Measurements from ENCODE around the gene PLXNA4.

PLXNA4 gene

DNA sequence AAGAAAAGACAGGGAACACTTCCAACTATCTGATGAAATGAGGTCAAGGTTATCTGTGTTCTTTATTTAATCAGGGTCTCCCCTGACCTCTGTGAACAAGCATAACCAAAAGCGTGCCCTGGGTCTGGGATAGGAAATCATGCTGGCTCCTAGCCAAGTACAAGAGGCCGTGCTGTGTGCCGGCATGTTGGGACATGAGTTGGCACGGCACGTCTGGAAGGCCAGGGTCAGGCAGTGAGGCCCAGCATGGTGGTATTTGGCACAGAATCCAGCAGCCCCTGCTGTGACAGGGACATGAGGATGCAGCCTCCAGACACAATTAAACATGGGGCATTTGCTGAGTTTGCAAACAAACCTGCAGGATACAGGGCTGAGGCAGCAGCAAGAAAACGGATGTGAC lies 320.4 kb downstream of the PLXNA4 start:
- no peak for DNase-seq

DNA sequence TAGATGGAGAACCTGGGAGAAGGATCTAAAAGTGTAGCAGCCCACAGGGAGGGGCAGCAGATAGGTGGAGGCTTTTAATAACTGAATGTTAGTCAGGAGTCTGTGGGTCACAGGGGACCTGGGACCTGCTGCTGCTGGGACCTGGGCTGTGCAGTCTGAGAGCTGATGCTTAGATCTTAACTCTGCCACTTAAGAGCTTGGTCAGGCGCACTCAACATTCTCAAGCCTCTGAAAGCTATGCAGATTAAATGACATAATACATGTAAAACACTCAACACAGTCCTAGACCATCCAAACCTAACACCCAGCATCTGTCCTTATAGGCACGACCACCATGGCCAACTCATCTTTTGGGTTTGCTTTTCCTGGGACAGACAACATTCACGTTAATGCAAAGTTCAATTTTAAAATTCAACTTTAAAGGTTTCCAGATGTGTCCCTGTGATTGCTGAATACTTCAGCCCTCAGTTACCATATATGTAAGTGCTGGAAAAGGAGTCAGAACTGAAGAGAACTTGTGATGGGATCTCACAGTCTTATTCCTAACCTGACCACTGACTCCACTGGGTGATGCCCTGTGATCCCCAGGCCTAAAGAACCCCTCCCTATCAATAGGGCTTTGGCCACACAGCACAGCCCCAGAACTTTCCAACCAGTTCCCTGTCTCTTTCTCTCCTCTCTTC lies 321.0 kb downstream of the PLXNA4 start:
- no peak for DNase-seq

DNA sequence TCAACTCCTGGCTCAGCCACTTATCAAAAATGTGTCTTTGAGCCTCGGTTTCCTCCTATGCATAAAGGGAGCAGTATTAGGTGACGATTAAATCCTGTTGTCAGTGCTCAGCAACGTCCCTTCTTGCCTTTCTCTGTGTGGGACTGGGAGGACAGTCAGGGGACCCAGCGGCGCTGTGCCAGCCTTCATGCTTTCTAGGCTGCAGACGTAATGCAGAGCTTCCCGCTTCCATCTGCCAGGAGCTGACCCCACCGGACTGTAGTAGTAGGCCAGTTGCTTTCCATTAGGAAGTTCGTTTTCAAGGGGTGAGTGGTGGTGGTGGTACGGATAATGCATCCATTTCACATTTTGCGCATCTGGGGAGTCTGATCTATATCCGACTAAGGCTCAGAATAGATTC lies 321.8 kb downstream of the PLXNA4 start:
- no peak for DNase-seq

DNA sequence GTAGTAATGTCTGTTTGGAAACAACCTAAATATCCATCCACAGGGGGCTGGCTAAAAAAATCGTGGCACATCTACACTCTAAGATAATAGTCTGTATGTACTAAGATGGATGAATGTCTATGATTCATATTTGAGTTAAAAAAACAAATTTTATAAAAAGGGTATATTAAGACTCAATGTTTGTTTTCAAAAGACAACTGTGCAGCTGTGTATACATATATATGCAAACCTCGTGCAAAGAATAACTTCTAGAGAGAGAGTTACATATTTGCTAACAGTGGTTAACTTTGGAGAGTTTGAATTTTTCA lies 323.5 kb downstream of the PLXNA4 start:
- DNase-seq: no peak

GRCh38 chr7:132251327-132251659 lies 325.0 kb downstream of the PLXNA4 start:
- no peak for DNase-seq

- no peak for DNase-seq
These were observed 325.6 kb downstream of the PLXNA4 start for GRCh38 chr7:132250480-132251326.

- no peak for DNase-seq
These were observed 326.9 kb downstream of the PLXNA4 start for GRCh38 chr7:132249256-132249971.

DNA sequence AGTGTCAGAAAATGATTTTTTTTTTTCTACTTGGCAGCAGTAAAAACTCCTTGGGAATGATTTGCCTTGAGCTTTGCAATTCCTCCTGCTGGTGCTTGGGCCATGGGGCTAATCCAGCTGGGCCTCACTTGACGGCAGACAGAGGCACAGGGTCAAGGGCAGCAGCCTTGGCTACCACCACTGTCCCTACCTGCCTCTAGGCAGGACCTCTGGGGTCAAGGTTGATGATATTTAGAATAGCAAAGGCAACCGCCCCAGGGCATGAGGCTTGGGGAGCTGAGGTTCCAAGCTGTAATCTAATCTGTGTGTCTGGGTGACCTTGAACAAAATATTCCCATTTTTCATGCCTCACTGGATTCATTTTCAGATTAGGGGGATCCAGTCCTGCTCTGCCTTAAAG lies 327.4 kb downstream of the PLXNA4 start:
- no peak for DNase-seq

- no peak for DNase-seq
These were observed 328.2 kb downstream of the PLXNA4 start for GRCh38 chr7:132247995-132248618.

DNA sequence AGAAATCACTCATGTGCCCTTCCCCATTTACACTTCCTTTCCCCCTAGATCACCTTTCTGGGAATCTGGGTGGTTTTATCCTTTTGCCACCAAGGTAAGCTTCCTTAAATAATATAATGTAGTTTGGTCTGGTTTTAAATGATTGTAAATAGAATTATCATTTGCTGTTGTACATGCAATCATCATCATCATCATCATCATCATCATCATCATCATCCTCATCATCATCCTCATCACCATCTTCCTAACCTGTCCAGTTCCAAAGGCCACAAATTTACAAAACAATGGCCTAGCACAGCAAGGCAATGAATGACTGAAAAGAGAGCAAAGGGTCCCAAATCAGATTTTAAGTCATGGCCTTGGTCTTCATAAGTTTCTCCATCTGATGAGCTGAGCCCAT lies 329.7 kb downstream of the PLXNA4 start:
- no peak for DNase-seq

DNA sequence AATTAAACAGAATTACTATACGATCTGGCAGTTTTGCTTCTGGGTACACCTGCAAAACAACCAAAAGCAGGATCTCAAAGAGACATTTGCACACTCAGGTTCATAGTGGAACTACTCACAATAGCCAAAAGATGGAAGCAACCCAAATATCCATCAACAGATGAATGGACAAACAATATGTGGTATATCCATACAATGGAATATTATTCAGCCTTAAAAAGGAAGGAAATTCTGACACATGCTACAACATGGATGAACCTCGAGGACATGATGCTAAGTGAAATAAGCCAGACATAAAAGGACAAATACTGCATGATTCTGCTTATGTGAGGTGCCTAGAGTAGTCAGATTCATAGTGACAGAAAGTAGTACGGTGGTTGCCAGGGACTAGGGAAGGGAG lies 330.7 kb downstream of the PLXNA4 start:
- DNase-seq: no peak

DNA sequence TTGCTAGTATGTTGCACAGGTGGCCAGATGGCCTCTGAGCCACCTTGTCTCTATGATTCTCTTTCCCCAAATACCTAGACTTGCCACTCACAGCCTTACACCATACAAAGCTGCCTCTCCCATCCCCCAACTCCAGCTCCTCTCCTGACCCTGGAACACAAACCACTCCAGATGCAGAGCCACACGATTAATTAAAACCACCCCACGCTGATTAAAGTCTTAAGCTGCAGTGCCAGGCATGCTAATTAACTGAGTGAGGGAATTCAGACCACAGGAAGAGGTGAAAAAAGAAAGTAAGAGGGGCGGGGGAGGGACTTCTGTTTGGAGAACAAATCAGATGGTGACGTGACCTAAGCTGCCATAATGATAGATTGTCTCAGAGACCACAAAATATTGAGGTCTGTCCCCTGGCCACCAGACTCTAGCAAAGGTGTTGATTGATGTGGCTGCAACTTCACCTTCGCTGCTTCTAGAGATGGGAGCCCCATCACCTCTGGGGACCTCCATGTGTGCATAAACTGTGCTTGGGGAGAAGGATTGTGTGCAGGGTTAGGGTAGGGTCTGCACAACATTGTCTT lies 331.3 kb downstream of the PLXNA4 start:
- no peak for DNase-seq

DNA sequence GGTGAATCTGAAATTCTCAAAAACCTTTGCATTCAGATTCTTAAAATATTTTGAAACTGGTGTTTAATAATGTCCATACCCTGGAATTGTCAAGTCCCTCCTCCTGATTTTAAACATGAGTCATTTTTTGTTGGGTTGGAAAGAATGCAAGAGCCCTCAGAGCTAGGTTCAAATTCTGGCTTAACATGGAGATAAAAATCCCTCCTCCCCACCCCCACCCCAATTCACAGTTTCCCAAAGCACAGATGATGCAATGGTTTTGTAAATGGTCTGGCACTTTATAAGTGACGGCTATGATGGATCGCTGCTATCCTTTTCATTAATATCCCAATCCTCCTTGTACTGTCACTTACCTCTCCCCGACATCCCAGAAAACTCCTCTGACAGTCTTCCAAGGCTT lies 332.8 kb downstream of the PLXNA4 start:
- DNase-seq: no peak

DNA sequence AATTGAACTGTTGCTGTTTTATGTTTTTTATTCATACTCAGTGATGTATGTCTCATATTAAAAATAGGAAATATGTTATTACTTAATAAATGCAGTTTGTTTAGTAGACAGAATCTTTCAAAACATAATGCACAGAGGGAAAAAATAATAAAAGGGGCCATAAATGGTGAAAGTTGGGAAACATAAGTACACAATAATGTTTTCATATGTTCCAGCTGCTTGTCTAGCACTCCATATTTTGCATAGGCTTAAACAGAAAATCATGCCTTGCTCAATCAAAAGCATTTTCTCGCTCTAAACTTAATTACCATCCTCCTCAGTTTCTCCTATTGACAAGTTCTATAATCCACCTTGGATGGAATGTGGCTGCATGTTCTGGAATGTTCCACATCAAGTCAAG lies 333.2 kb downstream of the PLXNA4 start:
- DNase-seq: no peak

GRCh38 chr7:132242192-132242812 lies 334.0 kb downstream of the PLXNA4 start:
- DNase-seq: no peak

- DNase-seq: no peak
These were observed 335.3 kb downstream of the PLXNA4 start for GRCh38 chr7:132240821-132241422.

DNA sequence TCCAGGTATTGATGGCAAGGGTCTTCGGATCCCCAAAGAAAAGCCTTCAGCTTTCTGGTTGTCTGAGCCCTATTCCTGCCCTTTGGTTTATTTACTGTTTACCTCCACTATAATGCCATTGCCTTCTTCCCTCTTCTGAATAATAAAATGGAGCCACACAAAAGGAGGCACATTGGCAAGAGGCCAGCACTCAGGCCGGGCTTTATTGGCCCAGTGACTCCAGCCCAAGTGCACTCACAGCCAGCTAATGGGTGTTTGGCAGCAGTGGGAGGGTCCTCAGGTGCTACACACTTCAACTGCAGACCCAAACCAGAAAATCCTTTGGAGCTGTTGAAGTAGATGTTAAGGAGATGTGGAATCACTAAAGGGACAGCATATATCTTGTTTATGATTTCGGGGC lies 336.0 kb downstream of the PLXNA4 start:
- DNase-seq: no peak

DNA sequence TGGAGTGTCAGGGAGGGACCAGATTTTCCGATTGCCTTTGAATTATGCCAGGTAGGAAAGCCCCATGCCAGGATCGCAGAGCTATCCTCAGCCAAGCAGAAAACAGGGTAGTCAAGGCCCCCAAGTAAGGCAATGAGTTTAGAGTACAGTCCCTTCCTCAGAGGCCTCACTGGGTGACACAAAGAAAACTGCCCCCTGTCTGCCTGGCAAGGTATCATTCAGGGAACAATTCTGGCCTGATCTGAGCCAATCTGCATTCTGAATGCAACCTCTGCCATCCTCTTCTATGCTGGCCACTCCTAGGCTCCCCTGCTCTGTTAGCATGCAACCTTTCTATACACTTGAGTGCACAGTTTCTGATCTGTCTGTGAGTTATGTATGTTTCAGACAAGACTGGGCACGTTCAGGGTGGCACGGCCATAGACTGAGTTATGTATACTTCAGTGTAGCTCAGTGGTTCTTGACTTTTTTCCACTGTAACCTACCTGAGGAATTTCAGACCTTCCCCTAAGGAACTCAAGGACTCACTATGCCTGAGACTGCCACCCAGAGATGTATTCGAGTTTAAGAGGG lies 336.8 kb downstream of the PLXNA4 start:
- no peak for DNase-seq

GRCh38 chr7:132234711-132235110 lies 341.6 kb downstream of the PLXNA4 start:
- no peak for DNase-seq

- DNase-seq: no peak
These were observed 343.9 kb downstream of the PLXNA4 start for GRCh38 chr7:132232406-132232805.

DNA sequence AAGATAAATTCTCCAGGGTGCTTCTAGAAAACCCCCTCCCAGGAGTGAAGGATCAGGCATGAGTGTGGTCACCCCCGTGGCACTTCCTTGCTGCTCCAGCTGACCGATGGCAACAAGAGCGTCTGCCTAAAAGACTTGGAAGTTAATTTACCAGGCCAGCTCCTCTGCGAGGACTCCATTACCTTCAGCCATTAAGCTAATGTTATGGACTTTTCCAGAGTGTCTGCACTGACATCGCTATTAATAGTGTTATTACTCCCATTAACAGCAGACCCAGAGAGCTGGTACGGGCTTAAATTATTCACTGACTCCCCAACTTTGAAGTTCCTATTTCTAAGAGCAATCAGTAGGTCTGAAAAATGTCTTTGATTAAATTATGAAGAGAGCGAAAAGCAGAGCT lies 345.8 kb downstream of the PLXNA4 start:
- no peak for DNase-seq

- DNase-seq: no peak
These were observed 348.0 kb downstream of the PLXNA4 start for GRCh38 chr7:132228240-132228639.

Measured in activated CD4-positive, alpha-beta T cell treated with anti-CD3 and anti-CD28 coated beads for 1 hour (primary cell).